ENCODE measurements around the gene MXRA7.

DNA sequence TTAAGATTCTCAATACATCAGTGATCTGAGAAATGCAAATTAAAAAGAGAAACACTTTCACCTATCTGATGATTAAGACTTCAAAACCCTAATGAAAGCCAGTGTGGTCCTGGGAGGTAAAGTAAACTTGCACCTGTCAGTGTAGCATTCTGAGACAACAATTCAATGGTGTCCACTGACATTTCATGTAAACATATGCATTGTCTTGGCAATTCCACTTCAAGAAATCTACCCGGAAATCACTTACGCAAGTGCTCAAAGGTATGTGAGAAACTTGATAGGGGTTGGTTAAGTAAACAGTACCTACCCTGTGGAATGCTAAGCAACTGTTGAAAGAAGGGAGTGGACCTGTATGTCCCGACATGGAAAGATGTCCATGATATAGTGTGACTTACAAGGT is 69.3 kb downstream of the MXRA7 start:
- TF ChIP-seq POLR2AphosphoS5 (IDR thresholded peaks at IDR 0.05; ENCODE audit: low read depth, low read length) (no peak), POLR2A (IDR thresholded peaks at IDR 0.05; ENCODE audit: low read depth, low read length) (no peak)

Measured in GM12891 (cell line).